ENCODE measurements around the gene ARHGAP27.
"Not testable (repeated sequence)": the region's sequence is repeated elsewhere in the genome, so short reads cannot be mapped to it uniquely, and the experiment has no call there.

- TF ChIP-seq, protein P1, sequence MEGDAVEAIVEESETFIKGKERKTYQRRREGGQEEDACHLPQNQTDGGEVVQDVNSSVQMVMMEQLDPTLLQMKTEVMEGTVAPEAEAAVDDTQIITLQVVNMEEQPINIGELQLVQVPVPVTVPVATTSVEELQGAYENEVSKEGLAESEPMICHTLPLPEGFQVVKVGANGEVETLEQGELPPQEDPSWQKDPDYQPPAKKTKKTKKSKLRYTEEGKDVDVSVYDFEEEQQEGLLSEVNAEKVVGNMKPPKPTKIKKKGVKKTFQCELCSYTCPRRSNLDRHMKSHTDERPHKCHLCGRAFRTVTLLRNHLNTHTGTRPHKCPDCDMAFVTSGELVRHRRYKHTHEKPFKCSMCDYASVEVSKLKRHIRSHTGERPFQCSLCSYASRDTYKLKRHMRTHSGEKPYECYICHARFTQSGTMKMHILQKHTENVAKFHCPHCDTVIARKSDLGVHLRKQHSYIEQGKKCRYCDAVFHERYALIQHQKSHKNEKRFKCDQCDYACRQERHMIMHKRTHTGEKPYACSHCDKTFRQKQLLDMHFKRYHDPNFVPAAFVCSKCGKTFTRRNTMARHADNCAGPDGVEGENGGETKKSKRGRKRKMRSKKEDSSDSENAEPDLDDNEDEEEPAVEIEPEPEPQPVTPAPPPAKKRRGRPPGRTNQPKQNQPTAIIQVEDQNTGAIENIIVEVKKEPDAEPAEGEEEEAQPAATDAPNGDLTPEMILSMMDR (IDR thresholded peaks at IDR 0.05; ENCODE audit: insufficient read depth, low read depth, low read length) = not testable (repeated sequence)
- not testable (repeated sequence) for TF ChIP-seq EZH2 (IDR thresholded peaks at IDR 0.05; ENCODE audit: insufficient read depth, low read length)
Measured at GRCh38 chr17:45447650-45448049, 15.0 kb upstream of the ARHGAP27 start.
